Endothelial cell of umbilical vein (primary cell): ENCODE measurements around the gene ACOX1. TPM values are rescaled to one million over a fixed set of nuclear protein-coding genes. Genes with fewer than 3 reads are reported as not detected.

Experiments
- BruUV-seq: library from RNA; stranded (reverse); fragments of 400-500 nt; replicated peaks from 2 replicates; lab custom pipeline; 2021; lab: Mats Ljungman, UMichigan
- CTCF ChIA-PET: fragments of 300-600, 350-600 bp; sonication (Branson Sonifier 250); formaldehyde crosslinking; loops from one replicate; lab custom pipeline; 2021; ENCODE audit warnings: antibody characterized with exemption, inconsistent platforms; lab: Charles Lee
- POLR2A ChIA-PET: fragments of 300-600, 350-600 bp; sonication (Branson Sonifier 250); formaldehyde crosslinking; loops from one replicate; lab custom pipeline; 2021; ENCODE audit warnings: antibody characterized with exemption, inconsistent platforms; lab: Charles Lee
- DNase-seq: peaks from one replicate; pipeline ENCODE4 v3.0.0-alpha.2; 2011; ENCODE audit warnings: low read depth, low spot score
- FAIRE-seq: peaks from 2 replicates; lab custom pipeline; 2011; peaks lifted over from hg19 to GRCh38; lab: Jason Lieb, UNC
- H2AFZ ChIP-seq: 2 replicates; pipeline ENCODE4 v1.6.0; 2012; ENCODE audit warnings: low read depth, low read length, control low read depth, inconsistent platforms
- H3K27ac ChIP-seq: 2 replicates; pipeline ENCODE4 v1.5.1; 2011; ENCODE audit warnings: low read depth, mild to moderate bottlenecking, control low read depth, low read length, moderate library complexity; ENCODE audit not compliant: insufficient read depth
- H3K27me3 ChIP-seq, 2 experiments: 2 replicates each; pipeline versions ENCODE4 v1.6.0 to v1.6.1; 2011; ENCODE audit warnings: low read length in 2 of 2, mixed read lengths in 1 of 2; ENCODE audit not compliant: control insufficient read depth in 2 of 2, insufficient read depth in 2 of 2
- H3K36me3 ChIP-seq, 2 experiments: 2 replicates in 1 of 2; 3 replicates in 1 of 2; pipeline ENCODE4 v1.5.1; 2011; ENCODE audit warnings: low read length in 2 of 2, mild to moderate bottlenecking in 1 of 2, moderate library complexity in 1 of 2; ENCODE audit not compliant: control insufficient read depth in 2 of 2, insufficient read depth in 2 of 2; ENCODE audit errors: extremely low read depth in 1 of 2
- H3K4me1 ChIP-seq: 3 replicates; pipeline ENCODE4 v1.5.1; 2011; ENCODE audit warnings: mild to moderate bottlenecking, low read length; ENCODE audit not compliant: control insufficient read depth, insufficient read depth; ENCODE audit errors: extremely low read depth
- H3K4me2 ChIP-seq: 2 replicates; pipeline ENCODE4 v1.6.1; 2011; ENCODE audit warnings: low read length, control low read depth, mixed read lengths; ENCODE audit not compliant: insufficient read depth
- H3K4me3 ChIP-seq, 3 experiments: fragments of 200-600 bp in 1 of 3; sonication (generic), shearing (Covaris generic) in 1 of 3; replicated peaks in 1 of 3; 2 replicates each; pipeline ENCODE4 v1.5.1; 2011 to 2016; ENCODE audit warnings: control low read depth in 3 of 3, low read length in 3 of 3, mild to moderate bottlenecking in 2 of 3, inconsistent platforms in 1 of 3, low read depth in 1 of 3, moderate library complexity in 1 of 3; ENCODE audit not compliant: insufficient read depth in 1 of 3
- H3K79me2 ChIP-seq: 2 replicates; pipeline ENCODE4 v1.6.0; 2012; ENCODE audit warnings: low read length, inconsistent platforms; ENCODE audit not compliant: control insufficient read depth, insufficient read depth
- H3K9ac ChIP-seq: replicated peaks from 2 replicates; pipeline ENCODE3; 2011; ENCODE audit warnings: low read length, control low read depth; ENCODE audit not compliant: insufficient read depth; ENCODE audit errors: extremely low read depth
- H3K9me1 ChIP-seq: replicated peaks from 3 replicates; pipeline ENCODE4 v1.6.0; 2011; ENCODE audit warnings: mild to moderate bottlenecking, low read length; ENCODE audit not compliant: control insufficient read depth, insufficient read depth; ENCODE audit errors: extremely low read depth
- H3K9me3 ChIP-seq: replicated peaks from 2 replicates; pipeline ENCODE4 v1.5.1; 2012; ENCODE audit warnings: low read length, inconsistent platforms; ENCODE audit not compliant: control insufficient read depth, insufficient read depth
- H4K20me1 ChIP-seq: replicated peaks from 2 replicates; pipeline ENCODE3; 2011; ENCODE audit warnings: mild to moderate bottlenecking, low read length; ENCODE audit not compliant: control insufficient read depth, insufficient read depth; ENCODE audit errors: extremely low read depth
- EZH2 ChIP-seq: IDR thresholded peaks from 2 replicates; pipeline ENCODE4 v1.6.1; 2012; ENCODE audit warnings: borderline replicate concordance, low read depth, mild to moderate bottlenecking, moderate library complexity, low read length, inconsistent platforms; ENCODE audit not compliant: severe bottlenecking
- FOS ChIP-seq: IDR thresholded peaks from 2 replicates; pipeline ENCODE4 v1.6.1; 2011; ENCODE audit warnings: mild to moderate bottlenecking, low read length, moderate library complexity, borderline replicate concordance; ENCODE audit not compliant: insufficient read depth
- GATA2 ChIP-seq: IDR thresholded peaks from 2 replicates; pipeline ENCODE4 v1.7.0; 2011; ENCODE audit warnings: low read depth, mild to moderate bottlenecking, moderate library complexity, mixed read lengths, low read length; ENCODE audit not compliant: insufficient read length, insufficient read depth
- JUN ChIP-seq: IDR thresholded peaks from 2 replicates; pipeline ENCODE4 v1.6.1; 2011; ENCODE audit warnings: borderline replicate concordance, low read depth; ENCODE audit not compliant: insufficient read length, insufficient read depth
- MAX ChIP-seq: IDR thresholded peaks from 2 replicates; pipeline ENCODE4 v1.6.1; 2011; ENCODE audit not compliant: insufficient read depth, insufficient read length
- MYC ChIP-seq: IDR thresholded peaks from one replicate; pipeline ENCODE4 v1.6.1; 2011; ENCODE audit warnings: mild to moderate bottlenecking, low read depth, low read length
- POLR2A ChIP-seq: IDR thresholded peaks from 2 replicates; pipeline ENCODE4 v1.6.1; 2012; ENCODE audit warnings: low read depth, mild to moderate bottlenecking, control low read depth, low read length
- POLR2AphosphoS5 ChIP-seq: IDR thresholded peaks from 2 replicates; pipeline ENCODE4 v1.6.1; 2012; ENCODE audit warnings: low read depth, mild to moderate bottlenecking, control low read depth, low read length, moderate library complexity; ENCODE audit not compliant: insufficient read depth
- dilution Hi-C: fragments of 300-500 bp; cut with MboI; formaldehyde crosslinking; loops from one replicate; pipeline ENCODE4 v1.15.0; 2019; ENCODE audit warnings: low sequenced_read_pairs; ENCODE audit not compliant: extremely low pct_ligation_motif_present
- intact Hi-C: fragments of 100-400 bp; cut with micrococcal nuclease; formaldehyde crosslinking; loops from one replicate; pipeline ENCODE4 v1.10.0; 2022
- polyA plus RNA-seq, 4 experiments: library from polyadenylated mRNA; depleted of rRNA in 3 of 4; stranded (reverse) in 3 of 4; unstranded in 1 of 4; fragments of >200 nt; gene quantifications; 2 replicates each; pipeline versions ENCODE4 v1.2.1 to v1.2.3, GENCODE V29; 2011 to 2012; ENCODE audit warnings: missing spikeins in 1 of 4
- total RNA-seq: library from RNA; stranded (reverse); gene quantifications from 2 replicates; pipeline ENCODE4 v1.2.3, GENCODE V29; 2021
- TF ChIP-seq, protein P1 (sequence below), 2 donors: IDR thresholded peaks; 1 replicate in 1 of 2; 2 replicates in 1 of 2; pipeline ENCODE4 v1.5.1; 2011; ENCODE audit warnings: low read length in 2 of 2, mild to moderate bottlenecking in 2 of 2, moderate library complexity in 2 of 2, control low read depth in 1 of 2, inconsistent platforms in 1 of 2, low read depth in 1 of 2; ENCODE audit not compliant: insufficient read depth in 1 of 2; ENCODE audit errors: extremely low read depth in 1 of 2

ACOX1 gene
- total and polyA plus RNA-seq, 2 donors (not counting 3 experiments of a cell fraction or from before 2014, with no cell fraction given) = 17.9 to 45.1 TPM

DNA sequence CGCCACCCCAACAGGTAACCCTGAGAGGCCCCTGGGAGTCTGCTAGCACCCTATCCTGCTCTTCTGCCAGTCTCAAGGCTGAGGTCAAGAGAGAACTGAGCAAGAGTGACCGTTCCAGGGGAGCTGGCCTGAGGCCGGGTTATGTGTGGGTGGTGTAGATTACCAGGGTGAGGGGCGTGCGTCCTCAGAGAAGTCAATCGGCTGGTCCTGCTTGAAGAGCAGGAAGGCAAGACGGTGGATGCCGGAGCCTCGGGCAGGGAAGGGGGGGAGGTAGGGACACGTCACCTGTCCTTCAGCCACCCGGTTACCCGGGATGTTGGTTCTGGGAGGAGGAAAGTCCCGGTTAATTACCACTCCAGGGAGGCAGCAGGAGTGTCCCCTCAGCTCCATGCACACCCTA is 79.6 kb downstream of the ACOX1 start:
- BruUV-seq = no TSS peak
- Histone ChIP-seq H3K4me2 (no peak overlapping the region), H3K9me3 (no peaks in the 10 kb centered on the region), H3K9me1 (no peaks in the 10 kb centered on the region), H3K4me3 (no peak overlapping the region), H3K4me1 (peaks cover 25% of the 10 kb centered on the region), H3K9ac (no peak overlapping the region), H3K79me2 (peaks cover 22% of the 10 kb centered on the region), H4K20me1 (no peaks in the 10 kb centered on the region), H3K27me3 (no peaks in the 10 kb centered on the region), H3K27ac (no peak overlapping the region), H2AFZ (no peak overlapping the region), H3K36me3 (peaks cover 7 to 28% of the 10 kb centered on the region in 2 experiments)
- FAIRE-seq (no peak), DNase-seq (no peak)
- ChIA-PET POLR2A (no interaction called here), CTCF (interaction anchor here (1.7 kb wide), 1 partner anchor 108 kb away, joined by 4 read pairs; no protein-coding TSS in a partner anchor)
- dilution Hi-C loops (no loop called here), intact Hi-C loops (loop anchor here (5.0 kb wide), 1 partner anchor 122 kb away; a partner anchor contains a TSS)
- no peak for TF ChIP-seq MYC
- TF ChIP-seq EZH2 = no peak
- no peak for TF ChIP-seq FOS
- TF ChIP-seq POLR2AphosphoS5 = no peak
- TF ChIP-seq POLR2A = no peak
- TF ChIP-seq, protein P1, sequence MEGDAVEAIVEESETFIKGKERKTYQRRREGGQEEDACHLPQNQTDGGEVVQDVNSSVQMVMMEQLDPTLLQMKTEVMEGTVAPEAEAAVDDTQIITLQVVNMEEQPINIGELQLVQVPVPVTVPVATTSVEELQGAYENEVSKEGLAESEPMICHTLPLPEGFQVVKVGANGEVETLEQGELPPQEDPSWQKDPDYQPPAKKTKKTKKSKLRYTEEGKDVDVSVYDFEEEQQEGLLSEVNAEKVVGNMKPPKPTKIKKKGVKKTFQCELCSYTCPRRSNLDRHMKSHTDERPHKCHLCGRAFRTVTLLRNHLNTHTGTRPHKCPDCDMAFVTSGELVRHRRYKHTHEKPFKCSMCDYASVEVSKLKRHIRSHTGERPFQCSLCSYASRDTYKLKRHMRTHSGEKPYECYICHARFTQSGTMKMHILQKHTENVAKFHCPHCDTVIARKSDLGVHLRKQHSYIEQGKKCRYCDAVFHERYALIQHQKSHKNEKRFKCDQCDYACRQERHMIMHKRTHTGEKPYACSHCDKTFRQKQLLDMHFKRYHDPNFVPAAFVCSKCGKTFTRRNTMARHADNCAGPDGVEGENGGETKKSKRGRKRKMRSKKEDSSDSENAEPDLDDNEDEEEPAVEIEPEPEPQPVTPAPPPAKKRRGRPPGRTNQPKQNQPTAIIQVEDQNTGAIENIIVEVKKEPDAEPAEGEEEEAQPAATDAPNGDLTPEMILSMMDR (IDR thresholded peaks at IDR 0.05; ENCODE audit: extremely low read depth in 1 of 2, insufficient read depth in 1 of 2, low read depth in 1 of 2, low read length in 2 of 2) = no peak
- no peak for TF ChIP-seq MAX
- no peak for TF ChIP-seq GATA2
- no peak for TF ChIP-seq JUN
